GM12875 (cell line): ENCODE results near the gene GCNT3.

Source experiments
- H3K4me3 ChIP-seq: one replicate; pipeline ENCODE4 v1.5.1; 2011; ENCODE audit warnings: low read depth, low read length, control low read depth
- CTCF ChIP-seq: IDR thresholded peaks from 2 replicates; pipeline ENCODE4 v1.5.1; 2011; ENCODE audit warnings: low read depth, mild to moderate bottlenecking, control low read depth, inconsistent platforms, low read length, moderate library complexity, borderline replicate concordance; ENCODE audit not compliant: insufficient read depth

Gene GCNT3

GRCh38 chr15:59646277-59646676, 34.7 kb downstream of the GCNT3 start:
- no peak overlapping the region for H3K4me3 ChIP-seq
- no peak for TF ChIP-seq CTCF

GRCh38 chr15:59647085-59647484, 35.5 kb downstream of the GCNT3 start:
- no peak for TF ChIP-seq CTCF
- no peak overlapping the region for H3K4me3 ChIP-seq

GRCh38 chr15:59649603-59650002, 38.0 kb downstream of the GCNT3 start:
- no peak overlapping the region for H3K4me3 ChIP-seq
- TF ChIP-seq CTCF, result no peak

- TF ChIP-seq CTCF, result no peak
- H3K4me3 ChIP-seq, result no peak overlapping the region
Observed at GRCh38 chr15:59654046-59654445, 42.5 kb downstream of the GCNT3 start.

GRCh38 chr15:59656897-59657634, 45.5 kb downstream of the GCNT3 start, which contains the start of gene GTF2A2:
GTF2A2 (minus strand) TSS chr15:59657515; CDS start chr15:59652277, 5,238 bp downstream.
- TF ChIP-seq CTCF, result no peak
- peak within 1 kb of the TSS; percentile 99 for H3K4me3 ChIP-seq

- peak overlapping the region; percentile 99 for H3K4me3 ChIP-seq
- TF ChIP-seq CTCF, result no peak
Observed at GRCh38 chr15:59657635-59658125, 46.1 kb downstream of the GCNT3 start.

- no peak for TF ChIP-seq CTCF
- H3K4me3 ChIP-seq, result no peak overlapping the region
Observed at GRCh38 chr15:59659366-59659765, 47.8 kb downstream of the GCNT3 start.
